Measurements from ENCODE around the gene JAZF1. TPM values are rescaled to one million over a fixed set of nuclear protein-coding genes. Genes with fewer than 3 reads are reported as not detected.

The JAZF1 gene
- total RNA-seq, 2 donors from 2014 or later, result 9.3 to 37.4 TPM

- no peak overlapping the region for H3K27ac ChIP-seq
- no peaks in the 10 kb centered on the region for H3K27me3 ChIP-seq (replicated peaks; ENCODE audit: insufficient read depth)
- no peaks in the 10 kb centered on the region for H3K4me1 ChIP-seq (replicated peaks)
- H3K4me3 ChIP-seq, result no peak overlapping the region
- no peaks in the 10 kb centered on the region for H3K9me3 ChIP-seq
- DNase-seq (ENCODE audit: low spot score), result no peak
- TF ChIP-seq POLR2AphosphoS5 (IDR thresholded peaks at IDR 0.05), result no peak
- TF ChIP-seq POLR2A (IDR thresholded peaks at IDR 0.05), result no peak
- TF ChIP-seq CTCF (IDR thresholded peaks at IDR 0.05), result no peak
- 78% methylated on average over 1 of the region's 1 CpG for WGBS
- H3K36me3 ChIP-seq, result no peaks in the 10 kb centered on the region
- intact Hi-C loops (cut with DNase I), result no loop called here
Measured at GRCh38 chr7:27793780-27794179, 386.8 kb downstream of the JAZF1 start.

GRCh38 chr7:27788437-27788836, 392.2 kb downstream of the JAZF1 start:
- no peak for DNase-seq (ENCODE audit: low spot score)
- no peak for TF ChIP-seq POLR2AphosphoS5 (IDR thresholded peaks at IDR 0.05)
- TF ChIP-seq CTCF (IDR thresholded peaks at IDR 0.05), result no peak
- TF ChIP-seq POLR2A (IDR thresholded peaks at IDR 0.05), result no peak
- Histone ChIP-seq H3K27ac (no peak overlapping the region), H3K4me3 (no peak overlapping the region), H3K27me3 (replicated peaks; ENCODE audit: insufficient read depth) (no peaks in the 10 kb centered on the region), H3K9me3 (no peaks in the 10 kb centered on the region), H3K4me1 (replicated peaks) (no peaks in the 10 kb centered on the region), H3K36me3 (no peaks in the 10 kb centered on the region)
- intact Hi-C loops (cut with DNase I), result loop anchor here (10.0 kb wide), 1 partner anchor 306 kb away; no protein-coding TSS in a partner anchor

GRCh38 chr7:27784399-27785053, 396.1 kb downstream of the JAZF1 start:
- H3K4me3 ChIP-seq, result no peak overlapping the region
- no peaks in the 10 kb centered on the region for H3K27me3 ChIP-seq (replicated peaks; ENCODE audit: insufficient read depth)
- no peak for DNase-seq (ENCODE audit: low spot score)
- 60% methylated on average over 6 of the region's 6 CpGs for WGBS
- no peaks in the 10 kb centered on the region for H3K9me3 ChIP-seq
- no peak overlapping the region for H3K27ac ChIP-seq
- TF ChIP-seq POLR2AphosphoS5 (IDR thresholded peaks at IDR 0.05) (no peak), POLR2A (IDR thresholded peaks at IDR 0.05) (no peak), CTCF (IDR thresholded peaks at IDR 0.05) (peak in 3 of 4 experiments; percentile 43 to 52 (median 45))
- H3K4me1 ChIP-seq (replicated peaks), result no peaks in the 10 kb centered on the region
- no peaks in the 10 kb centered on the region for H3K36me3 ChIP-seq
- intact Hi-C loops (cut with DNase I), result loop anchor here (10.0 kb wide), 1 partner anchor 310 kb away; no protein-coding TSS in a partner anchor

GRCh38 chr7:27782849-27783248, 397.7 kb downstream of the JAZF1 start:
- TF ChIP-seq POLR2A (IDR thresholded peaks at IDR 0.05) (no peak), CTCF (IDR thresholded peaks at IDR 0.05) (no peak), POLR2AphosphoS5 (IDR thresholded peaks at IDR 0.05) (no peak)
- H3K9me3 ChIP-seq, result no peaks in the 10 kb centered on the region
- H3K27ac ChIP-seq, result no peak overlapping the region
- no peak for DNase-seq (ENCODE audit: low spot score)
- no peaks in the 10 kb centered on the region for H3K4me1 ChIP-seq (replicated peaks)
- intact Hi-C loops (cut with DNase I), result loop anchor here (10.0 kb wide), 1 partner anchor 312 kb away; no protein-coding TSS in a partner anchor
- no peaks in the 10 kb centered on the region for H3K27me3 ChIP-seq (replicated peaks; ENCODE audit: insufficient read depth)
- no peak overlapping the region for H3K4me3 ChIP-seq
- no peaks in the 10 kb centered on the region for H3K36me3 ChIP-seq
- WGBS, result 48% methylated on average over 2 of the region's 2 CpGs

- TF ChIP-seq POLR2A (IDR thresholded peaks at IDR 0.05), result no peak
- TF ChIP-seq POLR2AphosphoS5 (IDR thresholded peaks at IDR 0.05), result no peak
- TF ChIP-seq CTCF (IDR thresholded peaks at IDR 0.05), result no peak
- Histone ChIP-seq H3K4me3 (no peak overlapping the region), H3K9me3 (no peaks in the 10 kb centered on the region), H3K27ac (no peak overlapping the region), H3K36me3 (no peaks in the 10 kb centered on the region), H3K4me1 (replicated peaks) (no peaks in the 10 kb centered on the region), H3K27me3 (replicated peaks; ENCODE audit: insufficient read depth) (no peaks in the 10 kb centered on the region)
- intact Hi-C loops (cut with DNase I), result loop anchor here (10.0 kb wide), 1 partner anchor 314 kb away; no protein-coding TSS in a partner anchor
- WGBS, result 94% methylated on average over 2 of the region's 2 CpGs
- DNase-seq (ENCODE audit: low spot score), result no peak
Measured at GRCh38 chr7:27781188-27781587, 399.4 kb downstream of the JAZF1 start.

All from prostate gland (tissue), 2 donors.